Parathyroid adenoma (tissue), 2 donors: Measurements from ENCODE around the gene SCLT1.

Experiments used
- H2AFZ ChIP-seq: fragments of 300-600 bp; sonication (generic); one replicate; pipeline ENCODE4 v1.7.0; 2017; ENCODE audit warnings: antibody characterized with exemption, mild to moderate bottlenecking
- H3K27ac ChIP-seq: fragments of 300-600 bp; sonication (generic); one replicate; pipeline ENCODE4 v1.7.0; 2017
- H3K27me3 ChIP-seq: fragments of 300-600 bp; sonication (generic); one replicate; pipeline ENCODE4 v1.7.0; 2017; ENCODE audit warnings: low read length; ENCODE audit not compliant: control insufficient read depth, insufficient read depth
- H3K36me3 ChIP-seq: fragments of 300-600 bp; sonication (generic); one replicate; pipeline ENCODE4 v1.7.0; 2017; ENCODE audit warnings: low read length; ENCODE audit not compliant: control insufficient read depth, insufficient read depth
- H3K4me1 ChIP-seq: fragments of 300-600 bp; sonication (generic); one replicate; pipeline ENCODE4 v1.7.0; 2017; ENCODE audit warnings: control low read depth
- H3K4me2 ChIP-seq: fragments of 300-600 bp; sonication (generic); one replicate; pipeline ENCODE4 v1.7.0; 2017; ENCODE audit warnings: low read length
- H3K4me3 ChIP-seq: fragments of 300-600 bp; sonication (generic); one replicate; pipeline ENCODE4 v1.7.0; 2017; ENCODE audit warnings: low read depth, low read length
- H3K79me2 ChIP-seq: fragments of 300-600 bp; sonication (generic); one replicate; pipeline ENCODE4 v1.7.0; 2017; ENCODE audit warnings: control low read depth
- H3K9ac ChIP-seq: fragments of 300-600 bp; sonication (generic); one replicate; pipeline ENCODE4 v1.7.0; 2017; ENCODE audit warnings: mild to moderate bottlenecking
- H3K9me3 ChIP-seq: fragments of 300-600 bp; sonication (generic); one replicate; pipeline ENCODE4 v1.7.0; 2017; ENCODE audit warnings: low read length; ENCODE audit not compliant: control insufficient read depth
- TF ChIP-seq, protein P1 (sequence below): fragments of 300-600 bp; sonication (generic); IDR thresholded peaks from one replicate; pipeline ENCODE4 v1.7.0; 2017; ENCODE audit warnings: antibody characterized with exemption, mild to moderate bottlenecking
- donor health status: primary hyperparathyroidism.

Gene SCLT1

DNA sequence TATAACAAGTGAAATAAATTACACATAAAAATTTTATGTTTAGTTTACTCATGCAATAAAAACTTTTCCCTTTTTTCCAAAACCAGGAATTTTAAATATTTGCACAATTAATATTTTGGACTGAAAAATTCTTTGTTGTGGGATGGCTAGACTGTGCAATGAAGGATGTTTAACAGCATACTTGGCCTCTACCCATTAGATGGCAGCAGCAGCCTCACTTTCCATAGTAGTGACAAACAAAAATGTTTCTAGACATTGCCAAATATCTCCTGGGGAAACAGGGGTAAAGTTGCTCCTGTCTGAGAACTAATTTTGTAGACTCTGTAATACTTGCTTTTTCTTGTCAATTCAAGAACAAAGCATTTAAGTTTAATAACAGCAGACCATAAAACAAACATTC lies 49.8 kb downstream of the SCLT1 start:
- no peaks in the 10 kb centered on the region for H3K27me3 ChIP-seq
- H3K4me1 ChIP-seq: no peaks in the 10 kb centered on the region
- no peak overlapping the region for H3K9ac ChIP-seq
- no peak overlapping the region for H3K27ac ChIP-seq
- TF ChIP-seq, protein P1, sequence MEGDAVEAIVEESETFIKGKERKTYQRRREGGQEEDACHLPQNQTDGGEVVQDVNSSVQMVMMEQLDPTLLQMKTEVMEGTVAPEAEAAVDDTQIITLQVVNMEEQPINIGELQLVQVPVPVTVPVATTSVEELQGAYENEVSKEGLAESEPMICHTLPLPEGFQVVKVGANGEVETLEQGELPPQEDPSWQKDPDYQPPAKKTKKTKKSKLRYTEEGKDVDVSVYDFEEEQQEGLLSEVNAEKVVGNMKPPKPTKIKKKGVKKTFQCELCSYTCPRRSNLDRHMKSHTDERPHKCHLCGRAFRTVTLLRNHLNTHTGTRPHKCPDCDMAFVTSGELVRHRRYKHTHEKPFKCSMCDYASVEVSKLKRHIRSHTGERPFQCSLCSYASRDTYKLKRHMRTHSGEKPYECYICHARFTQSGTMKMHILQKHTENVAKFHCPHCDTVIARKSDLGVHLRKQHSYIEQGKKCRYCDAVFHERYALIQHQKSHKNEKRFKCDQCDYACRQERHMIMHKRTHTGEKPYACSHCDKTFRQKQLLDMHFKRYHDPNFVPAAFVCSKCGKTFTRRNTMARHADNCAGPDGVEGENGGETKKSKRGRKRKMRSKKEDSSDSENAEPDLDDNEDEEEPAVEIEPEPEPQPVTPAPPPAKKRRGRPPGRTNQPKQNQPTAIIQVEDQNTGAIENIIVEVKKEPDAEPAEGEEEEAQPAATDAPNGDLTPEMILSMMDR: no peak
- no peak overlapping the region for H3K4me3 ChIP-seq
- H2AFZ ChIP-seq: no peak overlapping the region
- no peaks in the 10 kb centered on the region for H3K79me2 ChIP-seq
- H3K9me3 ChIP-seq: no peaks in the 10 kb centered on the region
- no peak overlapping the region for H3K4me2 ChIP-seq
- no peaks in the 10 kb centered on the region for H3K36me3 ChIP-seq

DNA sequence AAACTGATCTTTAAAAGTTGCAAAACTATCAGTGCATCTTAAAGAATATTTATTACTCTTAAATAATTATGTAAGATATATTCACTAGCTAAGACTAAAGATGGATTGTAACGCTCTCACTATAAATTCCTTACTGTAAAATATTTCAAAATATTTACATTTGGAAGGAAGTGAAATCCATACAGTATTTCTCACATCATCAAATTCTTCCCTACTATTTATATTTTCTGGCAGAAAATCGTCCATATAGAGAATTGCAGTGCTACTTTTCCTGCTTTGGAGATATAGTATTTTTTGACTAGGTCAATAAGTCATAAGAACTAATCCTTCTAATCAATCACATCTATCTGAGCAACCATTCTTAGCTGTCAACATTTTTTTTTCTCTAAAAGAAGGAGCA lies 52.9 kb downstream of the SCLT1 start:
- Histone ChIP-seq H3K79me2 (no peaks in the 10 kb centered on the region), H3K27ac (no peak overlapping the region), H3K4me1 (no peaks in the 10 kb centered on the region), H3K4me3 (no peak overlapping the region), H3K9me3 (no peaks in the 10 kb centered on the region), H3K9ac (no peak overlapping the region), H3K36me3 (no peaks in the 10 kb centered on the region), H3K27me3 (no peaks in the 10 kb centered on the region), H2AFZ (no peak overlapping the region), H3K4me2 (no peak overlapping the region)
- TF ChIP-seq, protein P1: no peak

DNA sequence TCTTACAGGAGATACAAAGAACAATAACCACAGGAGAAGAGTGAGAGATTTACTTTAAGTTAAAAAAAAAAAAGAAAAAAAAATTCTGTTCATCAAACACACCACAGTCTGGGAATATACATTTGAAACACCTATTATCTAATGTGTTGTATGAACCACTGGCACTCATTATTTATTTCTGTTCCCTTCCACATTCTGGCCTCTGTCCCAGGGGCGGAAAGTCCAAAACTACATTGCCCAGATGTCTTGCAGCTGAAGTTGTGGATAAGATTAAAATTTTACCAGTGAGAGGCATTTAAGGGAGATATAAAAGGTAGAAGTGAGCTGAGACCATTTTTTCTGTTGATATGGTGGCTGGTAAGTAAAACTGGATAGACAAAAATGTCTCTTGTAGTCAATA lies 56.2 kb downstream of the SCLT1 start:
- Histone ChIP-seq H3K4me1 (no peaks in the 10 kb centered on the region), H3K27me3 (no peaks in the 10 kb centered on the region), H3K4me3 (no peak overlapping the region), H2AFZ (no peak overlapping the region), H3K27ac (no peak overlapping the region), H3K36me3 (no peaks in the 10 kb centered on the region), H3K79me2 (no peaks in the 10 kb centered on the region), H3K9ac (no peak overlapping the region), H3K9me3 (no peaks in the 10 kb centered on the region), H3K4me2 (no peak overlapping the region)
- TF ChIP-seq, protein P1: no peak

DNA sequence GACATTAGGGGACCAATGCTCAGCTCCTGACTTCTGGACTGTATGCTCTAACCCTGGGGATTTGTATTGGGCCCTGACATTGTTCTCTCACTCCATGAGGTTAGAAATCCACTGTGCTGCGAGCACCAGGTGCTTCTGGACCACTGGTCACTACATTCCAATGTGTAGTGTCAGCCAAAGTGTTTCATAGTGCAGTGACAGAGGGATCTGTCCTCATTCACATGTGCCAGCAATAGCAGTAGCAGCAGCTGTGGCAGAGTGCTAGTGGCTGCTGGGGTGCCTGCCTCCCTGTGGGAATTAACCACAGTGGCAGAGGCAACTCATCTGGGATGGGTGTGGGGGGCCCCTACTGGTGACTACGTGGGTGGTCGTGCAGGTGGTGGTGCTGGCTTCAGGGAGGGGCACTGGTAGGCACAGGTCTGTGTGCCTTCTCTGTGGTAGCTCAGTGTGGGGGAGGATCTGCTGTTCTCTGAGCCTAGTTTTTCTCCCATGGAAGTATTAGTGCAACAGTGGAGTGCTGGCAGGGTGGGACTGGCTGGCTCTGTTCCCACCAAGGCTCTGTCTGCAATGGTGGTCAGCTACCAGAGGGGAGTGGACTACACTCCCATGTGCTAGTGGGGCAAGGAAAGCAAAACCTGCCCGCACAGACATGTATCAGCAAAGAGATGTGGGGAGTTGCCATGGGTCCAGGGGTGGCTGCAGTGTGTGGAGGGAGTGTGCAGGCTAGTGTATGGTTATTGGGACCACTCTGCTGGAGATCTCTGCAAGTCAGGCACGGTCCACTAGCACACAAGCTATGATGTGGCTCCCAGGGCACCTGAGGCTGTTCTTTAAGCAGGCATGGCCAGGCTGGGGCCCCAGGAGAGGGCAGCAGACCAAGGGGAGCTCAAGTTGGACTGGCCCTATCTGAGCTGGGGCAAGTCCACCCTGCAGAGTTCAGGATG lies 78.5 kb downstream of the SCLT1 start:
- Histone ChIP-seq H3K36me3 (no peaks in the 10 kb centered on the region), H3K4me3 (no peak overlapping the region), H3K27me3 (no peaks in the 10 kb centered on the region), H2AFZ (no peak overlapping the region), H3K4me2 (no peak overlapping the region), H3K9ac (no peak overlapping the region), H3K27ac (no peak overlapping the region), H3K9me3 (peaks cover 2% of the 10 kb centered on the region), H3K79me2 (no peaks in the 10 kb centered on the region), H3K4me1 (no peaks in the 10 kb centered on the region)
- TF ChIP-seq, protein P1: no peak

DNA sequence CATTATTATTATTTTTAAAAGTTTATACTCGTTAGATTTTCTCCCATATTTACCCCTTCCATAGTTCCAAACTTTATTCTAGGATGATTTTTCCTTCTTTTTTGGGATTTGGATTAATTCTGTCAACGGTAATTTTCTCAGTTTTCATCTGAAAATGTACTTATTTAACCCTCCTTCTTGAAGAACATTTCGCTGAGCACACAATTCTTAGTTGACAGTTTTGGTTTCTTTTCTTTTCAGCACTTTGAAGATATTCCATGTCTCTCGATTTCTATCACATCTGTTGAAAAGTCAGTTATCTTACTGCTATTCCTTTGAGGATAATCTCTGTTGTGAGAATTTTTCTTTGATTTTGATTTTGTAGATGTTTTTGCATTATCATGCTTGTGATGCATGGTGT lies 85.2 kb downstream of the SCLT1 start:
- no peak overlapping the region for H2AFZ ChIP-seq
- H3K4me1 ChIP-seq: no peaks in the 10 kb centered on the region
- no peak overlapping the region for H3K4me3 ChIP-seq
- H3K36me3 ChIP-seq: no peaks in the 10 kb centered on the region
- no peak overlapping the region for H3K27ac ChIP-seq
- no peaks in the 10 kb centered on the region for H3K79me2 ChIP-seq
- no peak overlapping the region for H3K4me2 ChIP-seq
- no peaks in the 10 kb centered on the region for H3K27me3 ChIP-seq
- H3K9ac ChIP-seq: no peak overlapping the region
- H3K9me3 ChIP-seq: peaks cover 2% of the 10 kb centered on the region
- TF ChIP-seq, protein P1: no peak
